Measurements from ENCODE around the gene SNTA1. TPM values are rescaled to one million over a fixed set of nuclear protein-coding genes. Genes with fewer than 3 reads are reported as not detected.
"Not testable (repeated sequence)": the region's sequence is repeated elsewhere in the genome, so short reads cannot be mapped to it uniquely, and the experiment has no call there.

Gene SNTA1
- 60.7 and 70.7 TPM in 2 replicates for total RNA-seq (2014; rRNA removed; shearing (Covaris generic))

DNA sequence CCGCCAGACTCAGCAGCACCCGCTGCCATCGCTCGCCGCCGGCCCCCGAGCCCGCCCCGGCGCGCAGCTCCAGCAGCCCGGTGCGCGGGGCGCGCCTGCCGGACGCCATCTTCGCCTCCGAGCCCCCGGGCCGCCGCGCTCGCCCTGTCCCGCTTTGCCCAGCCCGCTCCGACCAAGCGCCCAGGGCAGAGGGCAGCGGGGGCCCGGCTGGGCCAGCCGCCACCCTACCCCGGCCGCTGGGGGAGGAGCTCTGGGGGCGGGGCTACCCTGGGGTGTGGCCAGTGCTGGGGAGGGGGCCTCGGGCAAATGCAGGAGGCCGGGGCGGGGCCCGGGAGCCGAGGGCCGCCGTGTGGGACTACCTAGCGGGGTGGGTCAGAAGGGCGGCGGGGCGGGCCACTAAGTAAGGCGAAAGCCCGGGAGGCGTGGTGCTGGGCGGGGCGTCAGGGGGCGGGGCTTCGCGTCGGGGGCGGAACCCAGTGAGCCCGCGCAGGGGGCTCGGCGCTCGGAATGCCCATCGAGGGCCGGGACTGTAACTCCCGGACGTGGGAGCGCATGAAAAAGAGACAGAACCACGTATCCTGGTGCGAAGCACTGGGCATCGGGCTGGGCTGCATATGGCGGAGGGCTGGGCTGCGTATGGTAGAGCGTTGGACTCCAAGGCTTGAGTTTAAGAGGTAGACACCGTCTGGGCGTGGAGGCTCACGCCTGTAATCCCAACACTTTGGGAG, at the start of gene SNTA1:
Gene SNTA1 (minus strand): TSS at position 252 of the 728 bp plus-strand sequence. CDS start 143 bp downstream, at position 109.
- peak; percentile 90 for DNase-seq (ENCODE audit: low spot score)

DNA sequence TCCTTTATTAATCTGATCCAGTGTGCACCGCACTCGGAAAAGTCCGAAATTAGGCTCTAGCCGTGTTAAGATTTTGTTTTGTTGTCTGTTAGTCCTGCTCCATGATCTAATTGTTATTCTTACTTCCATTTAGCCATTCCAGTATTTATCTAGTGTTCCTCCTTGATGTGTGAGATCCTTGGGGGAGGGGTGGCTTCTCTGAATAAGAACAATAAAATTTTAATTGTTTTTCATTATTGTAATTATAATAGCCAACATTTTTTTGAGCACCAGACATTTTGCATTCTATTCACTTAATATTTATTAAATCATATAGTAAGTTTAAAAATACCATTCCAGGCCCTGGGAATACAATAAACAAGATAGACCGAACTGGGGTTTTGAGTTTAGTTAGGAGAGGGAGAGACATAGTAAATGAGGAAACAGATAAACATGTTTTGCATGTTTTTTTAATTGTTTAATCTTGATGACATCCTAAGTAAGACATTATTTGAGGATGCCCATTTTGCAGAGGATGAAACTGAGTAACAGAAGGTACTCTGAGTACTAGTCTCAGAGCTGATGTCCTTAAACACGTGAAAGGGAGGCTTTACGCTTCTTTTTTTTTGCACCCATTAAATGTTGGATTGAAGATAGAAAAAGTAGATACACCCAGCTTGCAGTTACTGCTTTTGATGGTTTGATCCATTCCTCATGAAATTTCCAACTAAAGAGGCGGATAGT, 47.5 kb upstream of the SNTA1 start:
- DNase-seq (ENCODE audit: low spot score), result no peak

DNA sequence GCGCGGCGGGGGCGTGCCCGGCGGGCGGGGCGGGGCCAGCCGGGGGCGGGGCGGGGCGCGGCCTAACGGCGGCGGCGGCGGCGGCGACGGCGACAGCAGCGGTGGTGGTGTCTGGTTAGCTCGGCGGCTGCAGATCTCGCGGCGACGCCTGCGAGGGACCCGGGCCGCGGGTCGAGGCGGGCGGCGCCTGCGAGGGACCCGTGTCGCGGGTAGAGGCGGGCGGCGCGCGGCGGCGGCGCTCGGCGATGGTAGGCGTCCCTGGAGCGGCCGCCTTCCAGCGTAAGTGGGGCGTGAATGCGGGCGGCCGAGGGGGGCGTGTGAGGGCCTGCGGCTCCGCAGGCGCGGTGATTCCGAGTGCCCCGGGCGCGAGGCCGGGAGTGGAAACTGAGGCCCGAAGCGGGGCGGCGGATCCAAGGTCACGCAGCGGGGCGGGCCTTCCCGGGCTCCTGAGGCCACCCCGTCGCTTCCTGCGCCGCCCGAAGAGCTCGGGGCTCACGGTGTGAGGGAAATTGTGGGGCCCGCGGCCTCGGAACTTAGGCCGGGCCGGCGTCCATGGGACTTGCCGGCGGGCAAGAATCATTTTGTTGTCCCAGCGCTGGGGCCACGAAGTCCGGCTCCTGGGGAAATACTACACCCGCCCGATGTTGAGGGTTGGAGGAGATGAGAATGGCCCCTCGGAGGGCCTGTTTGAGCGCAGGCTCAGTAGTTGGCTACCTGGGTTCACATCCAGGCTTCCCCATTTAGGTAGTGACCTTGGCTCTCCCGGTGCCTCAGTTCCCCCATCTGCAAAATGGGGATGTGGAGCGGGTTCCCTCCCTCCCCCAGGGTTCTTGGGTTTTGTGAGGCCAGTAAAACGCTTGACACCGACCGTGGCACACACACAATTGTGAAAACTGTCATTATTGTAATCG, 46.7 kb upstream of the SNTA1 start, which contains the start of gene CBFA2T2:
Gene CBFA2T2 (plus strand): TSS at position 74 of the 911 bp plus-strand sequence. CDS start 172 bp downstream, at position 246.
- DNase-seq (ENCODE audit: low spot score), result peak; percentile 27

DNA sequence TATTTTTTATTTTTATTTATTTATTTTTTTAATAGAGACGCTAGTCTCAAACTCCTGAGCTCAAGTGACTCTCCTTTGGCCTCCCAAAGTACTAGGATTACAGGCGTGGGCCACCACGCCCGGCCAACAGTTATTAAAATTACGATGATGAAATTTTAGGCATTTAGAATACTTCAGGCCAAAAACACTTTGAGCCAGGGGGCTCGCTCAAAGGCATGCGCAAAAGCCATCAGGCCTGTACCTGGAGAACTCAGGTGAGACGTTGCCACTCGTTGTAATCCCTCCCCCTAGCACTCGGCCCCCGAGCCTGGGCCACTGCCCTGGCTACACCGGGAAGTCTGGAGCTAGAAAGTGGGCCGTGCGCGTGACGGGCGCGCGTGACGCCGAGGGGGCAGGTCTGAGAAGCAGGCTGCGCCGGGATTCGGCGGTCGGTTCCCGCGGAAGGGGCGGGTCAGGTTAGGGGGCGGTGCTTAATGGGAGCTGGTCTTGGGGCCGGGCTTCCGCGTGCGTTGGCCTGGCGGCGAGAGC, 46.0 kb upstream of the SNTA1 start:
- peak; percentile 94 for DNase-seq (ENCODE audit: low spot score)

DNA sequence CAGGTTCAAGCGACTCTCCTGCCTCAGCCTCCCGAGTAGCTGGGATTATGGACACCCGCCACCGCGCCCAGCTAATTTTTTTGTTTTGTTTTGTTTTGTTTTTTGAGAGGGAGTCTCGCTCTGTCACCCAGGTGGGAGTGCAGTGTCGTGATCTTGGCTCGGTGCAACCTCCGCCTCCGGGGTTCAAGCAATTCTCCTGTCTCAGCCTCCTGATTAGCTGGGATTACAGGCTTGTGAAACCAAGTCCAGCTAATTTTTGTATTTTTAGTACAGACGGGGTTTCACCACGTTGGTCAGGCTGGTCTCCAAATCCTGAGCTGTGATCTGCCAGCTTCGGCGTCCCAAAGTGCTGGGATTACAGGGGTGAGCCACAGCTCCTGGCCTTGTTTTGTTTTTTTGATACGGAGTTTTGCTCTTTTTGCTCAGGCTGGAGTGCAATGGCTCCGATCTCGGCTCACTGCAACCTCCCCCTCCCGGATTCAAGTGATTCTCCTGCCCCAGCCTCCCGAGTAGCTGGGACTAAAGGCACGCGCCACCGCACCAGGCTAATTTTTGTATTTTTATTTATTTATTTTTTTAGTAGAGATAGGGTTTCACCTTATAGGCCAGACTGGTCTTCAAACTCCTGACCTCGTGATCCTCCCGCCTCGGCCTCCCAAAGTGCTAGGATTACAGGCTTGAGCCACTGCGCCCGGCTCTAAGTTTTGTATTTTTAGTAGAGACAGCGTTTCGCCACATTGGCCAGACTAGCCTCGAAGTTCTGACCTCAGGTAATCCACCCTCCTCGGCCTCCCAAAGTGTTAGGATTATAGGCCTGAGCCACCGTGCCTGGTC, 45.3 kb upstream of the SNTA1 start:
- DNase-seq (ENCODE audit: low spot score), result not testable (repeated sequence)

DNA sequence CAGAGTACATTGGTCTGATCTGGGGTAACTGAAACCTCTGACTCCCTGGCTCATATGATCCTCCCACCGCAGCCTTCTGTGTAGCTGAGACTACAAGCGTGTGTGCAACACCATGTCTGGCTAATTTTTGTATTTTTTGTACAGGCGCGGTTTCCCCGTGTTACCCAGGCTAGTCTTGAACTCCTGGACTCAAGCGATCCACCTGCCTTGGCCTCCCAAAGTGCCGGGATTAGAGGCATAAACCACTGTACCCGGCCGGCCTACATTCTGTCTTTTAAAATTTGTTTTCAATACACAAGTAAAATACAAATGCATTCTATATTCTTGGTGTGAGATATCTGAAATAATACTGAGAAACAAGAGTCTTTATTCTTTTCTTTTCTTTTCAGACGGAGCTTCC, 44.6 kb upstream of the SNTA1 start:
- no peak for DNase-seq (ENCODE audit: low spot score)

DNA sequence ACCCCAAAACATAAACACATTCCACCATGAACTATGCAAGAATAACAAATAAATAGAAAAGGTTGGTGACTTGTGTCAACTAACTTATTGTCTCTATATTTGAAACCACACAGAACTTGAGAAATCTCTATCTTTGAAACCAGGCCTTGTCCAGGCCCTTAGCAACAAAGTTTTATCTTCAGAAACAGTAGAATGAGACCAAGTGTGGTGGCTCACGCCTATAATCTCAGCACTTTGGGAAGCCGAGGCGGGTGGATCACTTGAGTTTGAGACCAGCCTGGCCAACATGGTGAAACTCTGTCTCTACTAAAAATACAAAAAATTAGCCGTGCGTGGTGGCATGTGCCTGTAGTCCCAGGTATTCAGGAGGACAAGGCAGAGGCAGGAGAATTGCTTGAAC, 39.6 kb upstream of the SNTA1 start:
- DNase-seq (ENCODE audit: low spot score), result not testable (repeated sequence)

DNA sequence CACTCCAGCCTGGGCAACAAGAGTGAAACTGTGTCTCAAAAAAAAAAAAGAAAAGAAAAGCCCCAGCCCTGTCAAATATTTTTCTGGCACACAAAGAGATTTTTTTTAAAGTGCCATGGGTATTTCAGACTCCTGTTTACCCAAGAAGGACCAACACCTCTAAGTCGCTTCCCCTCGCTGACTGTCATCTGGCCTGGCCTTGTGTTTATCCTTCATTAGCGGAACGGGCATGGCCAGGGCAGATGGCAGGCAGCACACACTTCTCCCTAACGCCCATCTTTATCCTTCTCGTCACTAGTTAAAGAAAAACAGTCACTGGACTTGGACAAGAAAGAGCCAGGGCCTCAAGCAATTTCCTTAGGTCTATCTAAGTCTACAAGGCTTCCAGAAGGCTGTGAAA, 39.0 kb upstream of the SNTA1 start:
- DNase-seq (ENCODE audit: low spot score), result no peak

DNA sequence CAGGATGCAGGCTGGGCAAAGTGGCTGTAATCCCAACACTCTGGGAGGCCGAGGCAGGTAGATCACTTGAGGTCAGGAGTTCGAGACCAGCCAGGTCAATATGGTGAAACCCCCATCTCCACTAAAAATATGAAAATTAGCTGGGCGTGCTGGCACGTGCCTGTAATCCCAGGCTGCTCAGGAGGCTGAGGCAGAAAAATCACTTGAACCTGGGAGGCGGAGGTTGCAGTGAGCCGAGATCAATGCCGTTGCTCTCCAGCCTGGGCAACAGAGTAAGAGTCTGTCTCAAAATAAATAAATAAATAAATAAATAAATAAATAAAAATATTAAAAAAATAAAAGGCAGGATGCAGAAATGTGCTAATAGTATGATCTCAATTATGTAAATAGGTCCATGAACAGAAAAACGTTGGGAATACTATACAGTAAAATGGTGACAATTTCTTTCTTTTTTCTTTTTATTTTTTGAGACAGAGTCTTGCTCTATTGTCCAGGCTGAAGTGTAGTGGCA, 37.9 kb upstream of the SNTA1 start:
- DNase-seq (ENCODE audit: low spot score), result no peak

DNA sequence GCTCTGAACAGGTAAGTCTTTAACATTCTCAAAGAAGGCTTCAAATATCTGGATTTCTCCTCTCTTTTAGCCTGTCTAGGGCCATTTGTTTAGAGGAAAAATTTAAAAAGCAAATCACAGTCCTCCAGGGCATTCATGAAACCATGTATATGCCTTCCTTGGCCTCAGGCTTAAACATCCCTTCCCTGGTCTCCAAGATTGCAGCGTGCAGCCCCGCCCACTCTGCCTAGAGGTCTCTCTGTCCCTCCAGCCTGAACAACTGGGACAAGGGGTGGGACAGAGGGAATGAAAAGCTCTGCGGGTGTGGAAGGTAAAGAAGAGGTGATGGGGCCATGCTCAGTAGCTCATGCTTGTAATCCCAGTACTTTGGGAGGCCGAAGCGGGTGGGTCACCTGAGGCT, 36.5 kb upstream of the SNTA1 start:
- no peak for DNase-seq (ENCODE audit: low spot score)

DNA sequence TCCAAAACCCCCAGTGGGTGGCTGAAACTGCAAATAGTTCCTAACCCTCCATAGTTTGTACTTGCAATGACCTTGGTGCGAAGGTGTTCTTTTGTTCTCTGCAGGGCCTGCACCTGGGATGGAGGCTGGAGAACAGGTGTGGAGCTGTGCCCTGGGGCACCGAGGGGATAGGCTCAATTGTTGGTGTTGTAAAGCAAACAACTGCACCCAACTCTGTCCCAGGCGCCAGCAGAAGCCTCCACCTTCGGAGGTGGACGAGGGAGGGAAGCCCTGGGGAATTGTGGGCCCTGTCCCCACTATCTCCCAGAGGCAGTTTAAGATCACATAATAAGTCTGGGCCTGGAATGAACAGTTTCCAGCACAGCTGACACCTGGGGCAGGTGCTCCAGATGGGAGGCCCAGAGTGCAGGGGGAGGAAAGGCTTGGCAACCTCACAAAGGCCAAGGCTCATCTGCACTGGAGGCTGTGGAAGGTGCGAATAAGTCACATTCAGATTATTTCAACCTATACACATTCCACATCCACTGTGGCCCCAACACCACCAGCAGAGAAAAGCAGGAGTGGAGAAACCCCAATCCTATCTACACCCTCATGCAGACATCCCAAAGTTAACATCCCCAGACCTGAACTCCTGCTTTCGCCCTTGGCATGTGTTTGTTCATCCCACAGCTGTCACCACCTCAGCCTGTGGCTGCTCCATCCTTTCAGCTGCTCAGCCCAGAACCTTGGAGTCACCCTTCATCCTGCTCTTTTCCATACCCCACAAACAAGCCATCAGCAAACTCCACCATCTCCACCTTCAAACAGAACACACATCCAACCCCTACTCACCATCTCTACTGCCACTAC, 34.0 kb upstream of the SNTA1 start:
- no peak for DNase-seq (ENCODE audit: low spot score)

DNA sequence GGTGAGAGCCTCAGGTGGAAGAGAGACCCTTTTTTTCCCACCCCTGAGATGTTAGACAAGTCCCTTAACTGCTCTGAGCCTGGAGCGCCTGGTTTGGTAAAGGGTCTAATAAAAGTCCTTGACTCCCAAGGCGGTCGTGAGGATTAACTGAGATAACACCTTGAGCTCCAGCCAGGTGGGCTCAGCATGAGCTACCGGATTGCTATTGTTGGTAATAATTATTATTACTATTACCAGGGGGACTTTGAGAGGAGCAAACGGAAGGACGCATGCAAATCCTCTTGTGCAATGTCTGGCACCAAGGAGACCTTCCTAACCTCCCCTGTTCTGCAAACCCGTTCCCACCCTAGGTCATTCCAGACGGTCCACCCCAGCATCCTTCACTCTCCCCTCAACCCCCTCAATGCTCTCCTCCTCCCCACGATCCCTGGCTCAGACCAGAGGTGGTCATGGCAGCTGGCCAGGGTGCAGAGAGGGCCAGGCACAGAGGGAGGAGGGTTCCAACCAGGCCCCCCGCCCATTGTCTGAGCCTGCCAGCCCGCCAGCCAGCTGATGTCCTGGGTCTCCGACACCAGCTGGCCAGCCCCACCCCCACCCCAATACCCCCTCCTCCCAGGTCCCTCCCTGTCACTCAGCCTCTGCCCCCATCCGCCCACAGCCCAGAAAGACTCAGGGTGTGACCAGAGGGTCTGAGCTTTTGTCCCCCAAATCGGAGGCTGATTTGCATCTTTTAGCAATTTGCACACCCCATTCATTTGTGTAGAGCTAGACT, 32.0 kb upstream of the SNTA1 start:
- no peak for DNase-seq (ENCODE audit: low spot score)

DNA sequence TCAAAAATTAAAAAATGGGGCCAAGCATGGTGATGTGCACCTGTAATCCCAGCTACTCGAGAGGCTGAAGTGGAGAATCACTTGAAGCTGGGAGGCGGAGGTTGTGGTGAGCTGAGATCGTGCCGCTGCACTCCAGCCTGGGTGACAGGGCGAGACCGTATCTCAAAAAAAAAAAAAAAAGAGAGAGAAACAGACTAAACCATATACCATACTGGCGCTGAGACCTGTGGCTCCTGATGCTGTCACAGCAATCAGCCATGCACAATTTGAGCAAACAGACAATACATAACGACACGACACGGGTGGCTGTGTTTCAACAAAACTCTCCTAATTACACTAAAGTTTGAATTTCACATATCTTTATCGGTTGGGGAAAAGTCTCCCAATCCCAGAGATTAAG, 31.4 kb upstream of the SNTA1 start:
- no peak for DNase-seq (ENCODE audit: low spot score)

DNA sequence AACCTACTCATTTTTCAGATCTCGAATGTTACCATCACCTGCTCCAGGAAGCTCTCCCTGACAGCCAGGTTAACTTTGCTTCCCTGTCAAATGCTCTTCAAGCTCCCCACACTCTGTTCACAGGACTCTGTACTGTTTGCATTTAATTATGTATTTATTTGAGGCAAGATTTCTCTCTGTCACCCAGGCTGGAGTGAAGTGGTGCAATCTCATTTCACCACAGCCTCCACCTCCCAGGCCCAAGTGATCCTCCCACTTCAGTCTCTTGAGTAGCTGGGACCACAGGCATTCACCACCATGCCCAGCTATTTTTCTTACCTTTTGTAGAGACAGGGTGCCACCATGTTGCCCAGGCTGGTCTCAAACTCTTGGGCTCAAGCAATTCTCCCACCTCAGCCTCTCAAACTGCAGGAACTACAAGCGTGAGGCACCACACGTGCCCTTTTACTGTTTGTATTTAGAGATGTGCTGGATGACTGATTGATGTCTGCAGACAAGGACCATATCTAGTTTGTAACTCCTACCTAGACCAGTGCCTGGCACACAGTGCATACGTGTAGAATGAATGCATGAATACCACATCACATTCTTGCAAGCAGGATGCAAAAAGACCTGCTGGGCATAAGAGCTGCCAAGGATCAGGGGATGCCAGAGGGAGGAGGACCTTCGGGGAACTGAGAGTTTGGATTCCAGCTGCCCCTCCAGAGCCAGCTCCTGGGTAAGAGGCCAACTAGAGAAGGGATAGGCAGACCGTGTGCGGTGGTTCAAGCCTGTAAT, 30.7 kb upstream of the SNTA1 start:
- no peak for DNase-seq (ENCODE audit: low spot score)

DNA sequence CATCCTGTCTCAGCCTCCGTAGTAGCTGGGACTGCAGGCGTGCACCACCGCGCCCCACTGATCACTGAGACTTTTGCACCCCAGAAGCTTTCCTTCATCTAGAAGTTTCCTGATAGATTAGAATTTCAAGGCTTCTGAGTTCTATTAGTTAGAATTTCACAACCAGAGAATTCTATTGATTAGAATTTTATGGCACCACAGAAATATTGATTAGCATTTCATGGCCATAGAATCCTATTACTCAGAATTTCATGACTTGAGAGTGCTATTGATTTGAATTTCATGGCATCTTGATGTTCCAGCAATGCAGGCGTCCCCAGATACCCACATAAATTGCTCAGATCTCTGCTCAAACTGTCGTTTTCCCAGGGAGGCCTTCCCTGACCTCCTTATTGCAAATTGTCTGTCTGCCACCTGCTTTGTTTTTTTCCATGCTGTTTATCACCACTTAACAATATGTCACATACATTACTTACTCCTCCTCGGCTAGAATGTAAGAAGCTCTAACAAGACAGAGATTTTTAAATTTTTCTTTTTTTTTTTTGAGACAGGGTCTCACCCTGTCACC, 29.4 kb upstream of the SNTA1 start:
- DNase-seq (ENCODE audit: low spot score), result no peak

DNA sequence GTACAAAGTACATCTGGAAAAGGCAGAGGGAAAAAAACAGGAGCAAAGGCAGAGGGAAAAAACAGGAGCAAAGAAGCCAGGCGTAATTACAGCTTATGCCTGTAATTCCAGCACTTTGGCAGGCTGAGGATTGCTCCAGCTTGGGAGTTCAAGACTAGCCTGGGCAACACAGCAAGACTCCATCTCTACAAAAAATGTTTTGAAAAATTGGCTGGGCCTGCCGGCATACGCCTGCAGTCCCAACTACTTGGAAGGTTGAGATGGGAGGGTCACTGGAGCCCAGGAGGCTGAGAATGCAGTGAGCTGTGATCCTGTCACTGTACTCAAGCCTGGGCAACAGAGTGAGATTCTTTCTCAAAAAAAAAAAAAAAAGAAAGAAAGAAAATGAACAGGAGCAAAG, 27.3 kb upstream of the SNTA1 start:
- DNase-seq (ENCODE audit: low spot score), result no peak

DNA sequence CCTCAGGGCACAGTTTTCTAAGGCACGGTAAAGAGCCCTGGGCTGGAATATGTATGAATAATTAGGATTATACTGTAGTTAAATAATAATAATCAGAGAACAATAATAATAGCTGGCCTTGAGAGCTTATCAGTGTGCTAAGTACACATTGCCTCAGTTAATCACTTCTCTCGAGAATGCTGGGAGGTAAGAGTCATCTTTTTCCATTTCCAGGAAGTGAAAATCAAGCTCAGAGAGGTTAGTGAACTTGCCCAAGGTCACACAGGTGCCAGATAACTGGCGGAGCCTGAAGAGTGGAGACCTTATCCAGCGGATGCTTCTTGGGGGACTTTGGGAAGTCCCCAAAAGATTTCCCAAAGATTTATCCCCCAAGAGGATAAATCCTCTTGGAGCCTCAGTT, 26.9 kb upstream of the SNTA1 start:
- DNase-seq (ENCODE audit: low spot score), result no peak

DNA sequence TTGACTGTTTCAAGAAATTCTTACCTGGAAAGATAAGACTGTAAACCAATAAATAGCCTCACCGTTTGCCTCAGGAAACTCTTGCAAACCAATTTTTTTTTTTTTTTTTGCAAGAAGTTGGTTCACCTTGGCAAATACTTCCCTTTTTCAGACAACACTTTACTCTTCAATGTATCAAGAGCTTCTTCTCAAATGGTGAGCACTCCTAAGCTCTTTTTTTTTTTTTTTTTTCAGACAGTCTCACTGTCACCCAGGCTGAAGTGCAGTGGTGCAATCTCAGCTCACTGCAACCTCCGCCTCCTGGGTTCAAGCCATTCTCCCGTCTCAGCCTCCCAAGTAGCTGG, 22.7 kb upstream of the SNTA1 start:
- no peak for DNase-seq (ENCODE audit: low spot score)

Measured in A172 (cell line).